Spleen (tissue), 7 donors: ENCODE measurements around the gene SERPINH1.

Experiments
- CTCF ChIP-seq, 11 experiments: fragments of 200-600 bp in 7 of 11; fragments of 450-650 bp in 4 of 11; sonication (generic) in 4 of 11; IDR thresholded peaks in 8 of 11; conservative IDR thresholded peaks in 3 of 11; 1 replicate in 7 of 11; 2 replicates in 4 of 11; pipeline versions ENCODE4 v1.4.0 to v1.8.0; 2016 to 2021; ENCODE audit warnings: antibody characterized with exemption in 11 of 11, inconsistent platforms in 4 of 11, mild to moderate bottlenecking in 1 of 11
- POLR2A ChIP-seq, 3 donors: fragments of 450-650 bp; IDR thresholded peaks; one replicate each; pipeline ENCODE4 v1.5.1; 2017; ENCODE audit warnings: antibody characterized with exemption in 3 of 3, mild to moderate bottlenecking in 1 of 3
- POLR2AphosphoS5 ChIP-seq, 3 donors: sonication (generic); formaldehyde crosslinking; IDR thresholded peaks; one replicate each; pipeline ENCODE4 v1.5.1; 2017; ENCODE audit warnings: antibody characterized with exemption in 3 of 3
- donor health status: DM: no; HTN: no; CAD: no; lungs with moderate emphysema.
- donor health status: DM: no; HTN: no; CAD: no.
- donor health status: DM: no; HTN: no; CAD: no.

- TF ChIP-seq CTCF (IDR thresholded peaks at IDR 0.05 in 8 of 11, conservative IDR thresholded peaks at IDR 0.05 in 3 of 11) (no peak), POLR2AphosphoS5 (IDR thresholded peaks at IDR 0.05) (no peak), POLR2A (IDR thresholded peaks at IDR 0.05) (no peak)
Measured at GRCh38 chr11:75601494-75601893, 39.4 kb downstream of the SERPINH1 start.
